ENCODE measurements around the gene ARHGAP15. TPM values are rescaled to one million over a fixed set of nuclear protein-coding genes. Genes with fewer than 3 reads are reported as not detected.

Gene ARHGAP15
- total and polyA plus RNA-seq, 2 experiments from 2014 or later, result 0.26 TPM; not detected in 1

GRCh38 chr2:143744114-143744513 is 614.9 kb downstream of the ARHGAP15 start:
- Histone ChIP-seq H3K27ac (ENCODE audit: low read depth) (no peak overlapping the region), H3K36me3 (ENCODE audit: insufficient read depth) (no peaks in the 10 kb centered on the region), H3K9me2 (ENCODE audit: insufficient read depth) (no peaks in the 10 kb centered on the region), H4K20me1 (replicated peaks; ENCODE audit: insufficient read depth) (no peaks in the 10 kb centered on the region), H3K79me2 (replicated peaks; ENCODE audit: insufficient read depth) (no peaks in the 10 kb centered on the region), H3F3A (replicated peaks; ENCODE audit: low read depth) (no peaks in the 10 kb centered on the region), H2AFZ (no peak overlapping the region), H3K27me3 (ENCODE audit: insufficient read depth) (no peaks in the 10 kb centered on the region), H3K4me1 (ENCODE audit: insufficient read depth) (peaks cover 11% of the 10 kb centered on the region), H3K4me3 (no peak overlapping the region), H3K4me2 (no peak overlapping the region)
- ATAC-seq (no peak), DNase-seq (ENCODE audit: low spot score) (no peak)
- peaks cover 19% of the 10 kb centered on the region for H3K4me1 Mint-ChIP-seq
- H3K27me3 Mint-ChIP-seq (ENCODE audit: insufficient read depth, low read depth, poor library complexity), result no peaks in the 10 kb centered on the region
- H3K9me3 Mint-ChIP-seq, result no peaks in the 10 kb centered on the region
- no peaks in the 10 kb centered on the region for H3K36me3 Mint-ChIP-seq (ENCODE audit: low read depth)
- H3K27ac Mint-ChIP-seq, result no peak overlapping the region
- H3K4me3 Mint-ChIP-seq, result no peak overlapping the region
- no peak for TF ChIP-seq ZNF114 (CRISPR knock-in tag; IDR thresholded peaks at IDR 0.05)
- TF ChIP-seq JUNB (IDR thresholded peaks at IDR 0.05; ENCODE audit: unreplicated experiment), result no peak
- TF ChIP-seq ETS1 (IDR thresholded peaks at IDR 0.05), result no peak
- TF ChIP-seq, protein P1, sequence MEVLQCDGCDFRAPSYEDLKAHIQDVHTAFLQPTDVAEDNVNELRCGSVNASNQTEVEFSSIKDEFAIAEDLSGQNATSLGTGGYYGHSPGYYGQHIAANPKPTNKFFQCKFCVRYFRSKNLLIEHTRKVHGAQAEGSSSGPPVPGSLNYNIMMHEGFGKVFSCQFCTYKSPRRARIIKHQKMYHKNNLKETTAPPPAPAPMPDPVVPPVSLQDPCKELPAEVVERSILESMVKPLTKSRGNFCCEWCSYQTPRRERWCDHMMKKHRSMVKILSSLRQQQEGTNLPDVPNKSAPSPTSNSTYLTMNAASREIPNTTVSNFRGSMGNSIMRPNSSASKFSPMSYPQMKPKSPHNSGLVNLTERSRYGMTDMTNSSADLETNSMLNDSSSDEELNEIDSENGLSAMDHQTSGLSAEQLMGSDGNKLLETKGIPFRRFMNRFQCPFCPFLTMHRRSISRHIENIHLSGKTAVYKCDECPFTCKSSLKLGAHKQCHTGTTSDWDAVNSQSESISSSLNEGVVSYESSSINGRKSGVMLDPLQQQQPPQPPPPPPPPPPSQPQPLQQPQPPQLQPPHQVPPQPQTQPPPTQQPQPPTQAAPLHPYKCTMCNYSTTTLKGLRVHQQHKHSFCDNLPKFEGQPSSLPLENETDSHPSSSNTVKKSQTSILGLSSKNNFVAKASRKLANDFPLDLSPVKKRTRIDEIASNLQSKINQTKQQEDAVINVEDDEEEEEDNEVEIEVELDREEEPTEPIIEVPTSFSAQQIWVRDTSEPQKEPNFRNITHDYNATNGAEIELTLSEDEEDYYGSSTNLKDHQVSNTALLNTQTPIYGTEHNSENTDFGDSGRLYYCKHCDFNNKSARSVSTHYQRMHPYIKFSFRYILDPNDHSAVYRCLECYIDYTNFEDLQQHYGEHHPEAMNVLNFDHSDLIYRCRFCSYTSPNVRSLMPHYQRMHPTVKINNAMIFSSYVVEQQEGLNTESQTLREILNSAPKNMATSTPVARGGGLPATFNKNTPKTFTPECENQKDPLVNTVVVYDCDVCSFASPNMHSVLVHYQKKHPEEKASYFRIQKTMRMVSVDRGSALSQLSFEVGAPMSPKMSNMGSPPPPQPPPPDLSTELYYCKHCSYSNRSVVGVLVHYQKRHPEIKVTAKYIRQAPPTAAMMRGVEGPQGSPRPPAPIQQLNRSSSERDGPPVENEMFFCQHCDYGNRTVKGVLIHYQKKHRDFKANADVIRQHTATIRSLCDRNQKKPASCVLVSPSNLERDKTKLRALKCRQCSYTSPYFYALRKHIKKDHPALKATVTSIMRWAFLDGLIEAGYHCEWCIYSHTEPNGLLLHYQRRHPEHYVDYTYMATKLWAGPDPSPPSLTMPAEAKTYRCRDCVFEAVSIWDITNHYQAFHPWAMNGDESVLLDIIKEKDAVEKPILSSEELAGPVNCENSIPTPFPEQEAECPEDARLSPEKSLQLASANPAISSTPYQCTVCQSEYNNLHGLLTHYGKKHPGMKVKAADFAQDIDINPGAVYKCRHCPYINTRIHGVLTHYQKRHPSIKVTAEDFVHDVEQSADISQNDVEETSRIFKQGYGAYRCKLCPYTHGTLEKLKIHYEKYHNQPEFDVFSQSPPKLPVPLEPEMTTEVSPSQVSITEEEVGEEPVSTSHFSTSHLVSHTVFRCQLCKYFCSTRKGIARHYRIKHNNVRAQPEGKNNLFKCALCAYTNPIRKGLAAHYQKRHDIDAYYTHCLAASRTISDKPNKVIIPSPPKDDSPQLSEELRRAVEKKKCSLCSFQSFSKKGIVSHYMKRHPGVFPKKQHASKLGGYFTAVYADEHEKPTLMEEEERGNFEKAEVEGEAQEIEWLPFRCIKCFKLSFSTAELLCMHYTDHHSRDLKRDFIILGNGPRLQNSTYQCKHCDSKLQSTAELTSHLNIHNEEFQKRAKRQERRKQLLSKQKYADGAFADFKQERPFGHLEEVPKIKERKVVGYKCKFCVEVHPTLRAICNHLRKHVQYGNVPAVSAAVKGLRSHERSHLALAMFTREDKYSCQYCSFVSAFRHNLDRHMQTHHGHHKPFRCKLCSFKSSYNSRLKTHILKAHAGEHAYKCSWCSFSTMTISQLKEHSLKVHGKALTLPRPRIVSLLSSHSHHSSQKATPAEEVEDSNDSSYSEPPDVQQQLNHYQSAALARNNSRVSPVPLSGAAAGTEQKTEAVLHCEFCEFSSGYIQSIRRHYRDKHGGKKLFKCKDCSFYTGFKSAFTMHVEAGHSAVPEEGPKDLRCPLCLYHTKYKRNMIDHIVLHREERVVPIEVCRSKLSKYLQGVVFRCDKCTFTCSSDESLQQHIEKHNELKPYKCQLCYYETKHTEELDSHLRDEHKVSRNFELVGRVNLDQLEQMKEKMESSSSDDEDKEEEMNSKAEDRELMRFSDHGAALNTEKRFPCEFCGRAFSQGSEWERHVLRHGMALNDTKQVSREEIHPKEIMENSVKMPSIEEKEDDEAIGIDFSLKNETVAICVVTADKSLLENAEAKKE (CRISPR knock-in tag; IDR thresholded peaks at IDR 0.05), result no peak
- no peak for TF ChIP-seq POLR2AphosphoS5 (IDR thresholded peaks at IDR 0.05; ENCODE audit: low read depth)
- TF ChIP-seq, protein P2, sequence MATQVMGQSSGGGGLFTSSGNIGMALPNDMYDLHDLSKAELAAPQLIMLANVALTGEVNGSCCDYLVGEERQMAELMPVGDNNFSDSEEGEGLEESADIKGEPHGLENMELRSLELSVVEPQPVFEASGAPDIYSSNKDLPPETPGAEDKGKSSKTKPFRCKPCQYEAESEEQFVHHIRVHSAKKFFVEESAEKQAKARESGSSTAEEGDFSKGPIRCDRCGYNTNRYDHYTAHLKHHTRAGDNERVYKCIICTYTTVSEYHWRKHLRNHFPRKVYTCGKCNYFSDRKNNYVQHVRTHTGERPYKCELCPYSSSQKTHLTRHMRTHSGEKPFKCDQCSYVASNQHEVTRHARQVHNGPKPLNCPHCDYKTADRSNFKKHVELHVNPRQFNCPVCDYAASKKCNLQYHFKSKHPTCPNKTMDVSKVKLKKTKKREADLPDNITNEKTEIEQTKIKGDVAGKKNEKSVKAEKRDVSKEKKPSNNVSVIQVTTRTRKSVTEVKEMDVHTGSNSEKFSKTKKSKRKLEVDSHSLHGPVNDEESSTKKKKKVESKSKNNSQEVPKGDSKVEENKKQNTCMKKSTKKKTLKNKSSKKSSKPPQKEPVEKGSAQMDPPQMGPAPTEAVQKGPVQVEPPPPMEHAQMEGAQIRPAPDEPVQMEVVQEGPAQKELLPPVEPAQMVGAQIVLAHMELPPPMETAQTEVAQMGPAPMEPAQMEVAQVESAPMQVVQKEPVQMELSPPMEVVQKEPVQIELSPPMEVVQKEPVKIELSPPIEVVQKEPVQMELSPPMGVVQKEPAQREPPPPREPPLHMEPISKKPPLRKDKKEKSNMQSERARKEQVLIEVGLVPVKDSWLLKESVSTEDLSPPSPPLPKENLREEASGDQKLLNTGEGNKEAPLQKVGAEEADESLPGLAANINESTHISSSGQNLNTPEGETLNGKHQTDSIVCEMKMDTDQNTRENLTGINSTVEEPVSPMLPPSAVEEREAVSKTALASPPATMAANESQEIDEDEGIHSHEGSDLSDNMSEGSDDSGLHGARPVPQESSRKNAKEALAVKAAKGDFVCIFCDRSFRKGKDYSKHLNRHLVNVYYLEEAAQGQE (IDR thresholded peaks at IDR 0.05; ENCODE audit: unreplicated experiment), result no peak
- TF ChIP-seq CTCF (conservative IDR thresholded peaks at IDR 0.05; ENCODE audit: low read depth in 2 of 2), result no peak
- TF ChIP-seq EZH2 (IDR thresholded peaks at IDR 0.05; ENCODE audit: low read depth, unreplicated experiment), result no peak
- TF ChIP-seq STAT1 (IDR thresholded peaks at IDR 0.05; ENCODE audit: unreplicated experiment), result no peak

Data from GM23338 (cell line).